HCT116 (cell line): ENCODE measurements around the gene ARSI.

ENCODE experiments used
- CTCF ChIP-seq, 3 experiments: fragments of 200-600 bp in 1 of 3; sonication (generic) in 1 of 3; IDR thresholded peaks in 2 of 3; conservative IDR thresholded peaks in 1 of 3; 2 replicates each; pipeline ENCODE4 v1.5.1; 2012 to 2017; ENCODE audit warnings: low read depth in 2 of 3, low read length in 2 of 3, antibody characterized with exemption in 1 of 3, borderline replicate concordance in 1 of 3, control low read depth in 1 of 3, mild to moderate bottlenecking in 1 of 3, mixed read lengths in 1 of 3, mixed run types in 1 of 3, moderate library complexity in 1 of 3; ENCODE audit not compliant: insufficient read depth in 1 of 3
- EZH2phosphoT487 ChIP-seq: fragments of 200-600 bp; IDR thresholded peaks from 2 replicates; pipeline ENCODE4 v1.6.1; 2018; ENCODE audit warnings: antibody characterized with exemption, borderline replicate concordance
- RAD21 ChIP-seq: IDR thresholded peaks from 2 replicates; pipeline ENCODE4 v1.6.1; 2012; ENCODE audit warnings: low read depth, mild to moderate bottlenecking

- TF ChIP-seq EZH2phosphoT487 (no peak), CTCF (IDR thresholded peaks at IDR 0.05 in 2 of 3, conservative IDR thresholded peaks at IDR 0.05 in 1 of 3; ENCODE audit: borderline replicate concordance in 1 of 3, insufficient read depth in 1 of 3, low read depth in 2 of 3, low read length in 2 of 3) (no peak), RAD21 (no peak)
Observed at GRCh38 chr5:150329038-150329437, 26.3 kb upstream of the ARSI start.
